Lower leg skin (tissue), 3 donors: ENCODE data around the gene ZNF804B.

Experiments used
- POLR2A ChIP-seq, 2 donors: fragments of 450-650 bp; IDR thresholded peaks; one replicate each; pipeline ENCODE4 v1.6.1; 2016 to 2017; ENCODE audit warnings: antibody characterized with exemption in 2 of 2, mild to moderate bottlenecking in 1 of 2, moderate library complexity in 1 of 2
- TF ChIP-seq, protein P1 (sequence below), 3 donors: fragments of 450-650 bp; IDR thresholded peaks; one replicate each; pipeline ENCODE4 v1.5.1; 2016; ENCODE audit warnings: antibody characterized with exemption in 3 of 3, mild to moderate bottlenecking in 3 of 3, moderate library complexity in 2 of 3

DNA sequence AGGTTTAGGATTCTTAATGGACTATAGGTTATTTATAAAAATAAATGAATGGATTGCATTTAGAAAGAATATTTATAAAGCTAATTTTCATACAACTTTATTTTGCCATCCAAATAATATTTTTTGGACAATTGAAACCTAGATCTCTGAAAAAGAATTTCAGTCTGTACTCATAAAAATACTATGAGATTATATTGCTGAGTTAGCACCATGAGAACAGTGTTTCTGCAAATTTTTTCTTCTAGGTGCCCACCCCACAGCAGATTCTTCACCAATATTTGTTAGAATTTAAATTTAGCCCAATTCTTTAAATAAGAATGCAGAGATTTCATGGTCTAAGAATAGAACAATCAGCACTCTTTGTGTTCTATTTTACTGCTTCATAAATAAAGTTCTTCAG lies 121.6 kb downstream of the ZNF804B start:
- TF ChIP-seq, protein P1, sequence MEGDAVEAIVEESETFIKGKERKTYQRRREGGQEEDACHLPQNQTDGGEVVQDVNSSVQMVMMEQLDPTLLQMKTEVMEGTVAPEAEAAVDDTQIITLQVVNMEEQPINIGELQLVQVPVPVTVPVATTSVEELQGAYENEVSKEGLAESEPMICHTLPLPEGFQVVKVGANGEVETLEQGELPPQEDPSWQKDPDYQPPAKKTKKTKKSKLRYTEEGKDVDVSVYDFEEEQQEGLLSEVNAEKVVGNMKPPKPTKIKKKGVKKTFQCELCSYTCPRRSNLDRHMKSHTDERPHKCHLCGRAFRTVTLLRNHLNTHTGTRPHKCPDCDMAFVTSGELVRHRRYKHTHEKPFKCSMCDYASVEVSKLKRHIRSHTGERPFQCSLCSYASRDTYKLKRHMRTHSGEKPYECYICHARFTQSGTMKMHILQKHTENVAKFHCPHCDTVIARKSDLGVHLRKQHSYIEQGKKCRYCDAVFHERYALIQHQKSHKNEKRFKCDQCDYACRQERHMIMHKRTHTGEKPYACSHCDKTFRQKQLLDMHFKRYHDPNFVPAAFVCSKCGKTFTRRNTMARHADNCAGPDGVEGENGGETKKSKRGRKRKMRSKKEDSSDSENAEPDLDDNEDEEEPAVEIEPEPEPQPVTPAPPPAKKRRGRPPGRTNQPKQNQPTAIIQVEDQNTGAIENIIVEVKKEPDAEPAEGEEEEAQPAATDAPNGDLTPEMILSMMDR (IDR thresholded peaks at IDR 0.05), result no peak
- TF ChIP-seq POLR2A (IDR thresholded peaks at IDR 0.05), result no peak
